ENCODE results near the gene SYTL4. TPM values are rescaled to one million over a fixed set of nuclear protein-coding genes. Genes with fewer than 3 reads are reported as not detected.

The SYTL4 gene
- total and polyA plus RNA-seq, 2 experiments from 2014 or later, result 0.28 TPM; not detected in 1

- no peak for TF ChIP-seq ETS1 (IDR thresholded peaks at IDR 0.05)
- TF ChIP-seq POLR2AphosphoS5 (IDR thresholded peaks at IDR 0.05; ENCODE audit: low read depth), result no peak
- TF ChIP-seq REST (IDR thresholded peaks at IDR 0.05; ENCODE audit: unreplicated experiment), result no peak
- TF ChIP-seq EZH2phosphoT487 (IDR thresholded peaks at IDR 0.05; ENCODE audit: unreplicated experiment), result no peak
- TF ChIP-seq ZNF331 (CRISPR knock-in tag; IDR thresholded peaks at IDR 0.05; ENCODE audit: low read depth), result no peak
These were observed 16.2 kb upstream of the SYTL4 start (continued) for GRCh38 chrX:100748108-100748507.

- no peak overlapping the region for H2AFZ ChIP-seq
- 0 out of 2 replicates have a peak, but pooled peaks cover 4% of the 10 kb centered on the region for H3K4me1 ChIP-seq (ENCODE audit: insufficient read depth)
- peaks cover 3% of the 10 kb centered on the region for H3K27me3 Mint-ChIP-seq (ENCODE audit: insufficient read depth, low read depth, poor library complexity)
- H3K4me3 Mint-ChIP-seq, result no peak overlapping the region
- no peaks in the 10 kb centered on the region for H3K9me3 Mint-ChIP-seq
- H3K27ac ChIP-seq (ENCODE audit: low read depth), result no peak overlapping the region
- H3K79me2 ChIP-seq (replicated peaks; ENCODE audit: insufficient read depth), result no peaks in the 10 kb centered on the region
- no peak overlapping the region for H3K4me3 ChIP-seq
- H3K9me2 ChIP-seq (ENCODE audit: insufficient read depth), result no peaks in the 10 kb centered on the region
- H3K4me1 Mint-ChIP-seq, result peaks cover 4% of the 10 kb centered on the region; the same call in 2 of the 3 replicates
- H4K20me1 ChIP-seq (replicated peaks; ENCODE audit: insufficient read depth), result no peaks in the 10 kb centered on the region
- H3K36me3 Mint-ChIP-seq (ENCODE audit: low read depth), result no peaks in the 10 kb centered on the region
- no peaks in the 10 kb centered on the region for H3F3A ChIP-seq (replicated peaks; ENCODE audit: low read depth)
- no peak for ATAC-seq
- DNase-seq (ENCODE audit: low spot score), result no peak
- no peaks in the 10 kb centered on the region for H3K27me3 ChIP-seq (ENCODE audit: insufficient read depth)
- H3K36me3 ChIP-seq (ENCODE audit: insufficient read depth), result no peaks in the 10 kb centered on the region
- no peak overlapping the region for H3K27ac Mint-ChIP-seq
- no peak overlapping the region for H3K4me2 ChIP-seq
- TF ChIP-seq NANOG (IDR thresholded peaks at IDR 0.05; ENCODE audit: borderline replicate concordance), result no peak
- no peak for TF ChIP-seq POLR2AphosphoS5 (IDR thresholded peaks at IDR 0.05; ENCODE audit: low read depth)
- TF ChIP-seq REST (IDR thresholded peaks at IDR 0.05; ENCODE audit: unreplicated experiment), result no peak
- TF ChIP-seq ETS1 (IDR thresholded peaks at IDR 0.05), result no peak
- TF ChIP-seq EZH2phosphoT487 (IDR thresholded peaks at IDR 0.05; ENCODE audit: unreplicated experiment), result no peak
- no peak for TF ChIP-seq JUNB (IDR thresholded peaks at IDR 0.05; ENCODE audit: unreplicated experiment)
- TF ChIP-seq ZNF114 (CRISPR knock-in tag; IDR thresholded peaks at IDR 0.05), result no peak
- TF ChIP-seq CREB1 (CRISPR knock-in tag; IDR thresholded peaks at IDR 0.05; ENCODE audit: low read depth), result no peak
- TF ChIP-seq ZNF331 (CRISPR knock-in tag; IDR thresholded peaks at IDR 0.05; ENCODE audit: low read depth), result no peak
These were observed 15.8 kb upstream of the SYTL4 start for GRCh38 chrX:100747703-100748102.
